ENCODE data around the gene AOPEP. TPM values are rescaled to one million over a fixed set of nuclear protein-coding genes. Genes with fewer than 3 reads are reported as not detected.
A peak's percentile ranks its signal among the peaks of the same experiment; 100 is the strongest.

The AOPEP gene
- total and polyA plus RNA-seq, 3 donors from 2014 or later = 31.4 to 95.0 (median 80.4) TPM

GRCh38 chr9:94864862-94865509, 138.5 kb downstream of the AOPEP start:
- TF ChIP-seq POLR2A (IDR thresholded peaks at IDR 0.05) (no peak), CTCF (IDR thresholded peaks at IDR 0.05) (no peak)
- H3K27ac ChIP-seq = peak overlapping the region; percentile 57 to 85
- DNase-seq = no peak
- 50 to 51% methylated on average over 8 of the region's 8 CpGs for WGBS, 2 donors
- intact Hi-C loops (cut with DNase I; ENCODE audit: low total_unique reads) = no loop called here
- H3K9me3 ChIP-seq = no peaks in the 10 kb centered on the region
- H3K4me3 ChIP-seq = no peak overlapping the region
- peaks cover 23% of the 10 kb centered on the region for H3K4me1 ChIP-seq
- H3K27me3 ChIP-seq = no peaks in the 10 kb centered on the region
- no peaks in the 10 kb centered on the region for H3K36me3 ChIP-seq (ENCODE audit: low read depth, missing control alignments)

GRCh38 chr9:94865582-94866452, 139.3 kb downstream of the AOPEP start:
- DNase-seq = peak; percentile 51
- no peaks in the 10 kb centered on the region for H3K36me3 ChIP-seq (ENCODE audit: low read depth, missing control alignments)
- no peak overlapping the region for H3K4me3 ChIP-seq
- H3K9me3 ChIP-seq = no peaks in the 10 kb centered on the region
- H3K4me1 ChIP-seq = peaks cover 23% of the 10 kb centered on the region
- peak overlapping the region; percentile 57 to 85 for H3K27ac ChIP-seq
- TF ChIP-seq POLR2A (IDR thresholded peaks at IDR 0.05) = no peak
- TF ChIP-seq CTCF (IDR thresholded peaks at IDR 0.05) = no peak
- 40 to 51% methylated on average over 9 of the region's 9 CpGs for WGBS, 2 donors
- intact Hi-C loops (cut with DNase I; ENCODE audit: low total_unique reads) = no loop called here
- no peaks in the 10 kb centered on the region for H3K27me3 ChIP-seq

GRCh38 chr9:94866770-94867169, 140.3 kb downstream of the AOPEP start:
- Histone ChIP-seq H3K9me3 (no peaks in the 10 kb centered on the region), H3K27ac (peak overlapping the region; percentile 69 to 85), H3K4me1 (peaks cover 23% of the 10 kb centered on the region), H3K36me3 (ENCODE audit: low read depth, missing control alignments) (no peaks in the 10 kb centered on the region), H3K27me3 (no peaks in the 10 kb centered on the region), H3K4me3 (no peak overlapping the region)
- no peak for DNase-seq
- intact Hi-C loops (cut with DNase I; ENCODE audit: low total_unique reads) = no loop called here
- no peak for TF ChIP-seq CTCF (IDR thresholded peaks at IDR 0.05)
- TF ChIP-seq POLR2A (IDR thresholded peaks at IDR 0.05) = no peak

- Histone ChIP-seq H3K4me3 (no peak overlapping the region), H3K27me3 (no peaks in the 10 kb centered on the region), H3K4me1 (peaks cover 23% of the 10 kb centered on the region), H3K27ac (peak overlapping the region; percentile 69 to 85), H3K36me3 (ENCODE audit: low read depth, missing control alignments) (no peaks in the 10 kb centered on the region), H3K9me3 (no peaks in the 10 kb centered on the region)
- WGBS, 2 donors = 32 to 33% methylated on average over 8 of the region's 8 CpGs
- no peak for TF ChIP-seq CTCF (IDR thresholded peaks at IDR 0.05)
- TF ChIP-seq POLR2A (IDR thresholded peaks at IDR 0.05) = no peak
- intact Hi-C loops (cut with DNase I; ENCODE audit: low total_unique reads) = no loop called here
- DNase-seq = peak; percentile 65
Observed at GRCh38 chr9:94867281-94867841, 140.9 kb downstream of the AOPEP start.

All from testis (tissue), 3 donors.